ENCODE measurements around the gene RPRD1B. TPM values are rescaled to one million over a fixed set of nuclear protein-coding genes. Genes with fewer than 3 reads are reported as not detected.

Gene RPRD1B
- polyA plus RNA-seq, 2 donors, result 4.9 to 10.2 TPM

- Histone ChIP-seq H3K27me3 (ENCODE audit: control insufficient read depth in 1 of 2, insufficient read depth in 2 of 2, low read length in 2 of 2) (no peaks in the 10 kb centered on the region), H3K36me3 (ENCODE audit: control insufficient read depth in 2 of 2, insufficient read depth in 2 of 2, low read length in 1 of 2) (peaks cover 0 to 10% of the 10 kb centered on the region in 2 donors), H3K4me3 (ENCODE audit: low read depth in 1 of 2, low read length in 2 of 2) (no peak overlapping the region), H3K27ac (ENCODE audit: low read depth in 2 of 2, low read length in 1 of 2) (no peak overlapping the region), H3K9me3 (ENCODE audit: control insufficient read depth in 2 of 2, insufficient read depth in 1 of 2, low read depth in 1 of 2, low read length in 1 of 2) (no peaks in the 10 kb centered on the region), H3K4me1 (ENCODE audit: control insufficient read depth in 2 of 2, insufficient read depth in 2 of 2, low read length in 1 of 2) (no peaks in the 10 kb centered on the region)
- WGBS, 2 donors, result 81 to 83% methylated on average over 2 of the region's 2 CpGs
Observed at GRCh38 chr20:38054647-38055046, 21.1 kb downstream of the RPRD1B start.

- Histone ChIP-seq H3K27ac (ENCODE audit: low read depth in 2 of 2, low read length in 1 of 2) (no peak overlapping the region), H3K9me3 (ENCODE audit: control insufficient read depth in 2 of 2, insufficient read depth in 1 of 2, low read depth in 1 of 2, low read length in 1 of 2) (no peaks in the 10 kb centered on the region), H3K4me3 (ENCODE audit: low read depth in 1 of 2, low read length in 2 of 2) (no peak overlapping the region), H3K36me3 (ENCODE audit: control insufficient read depth in 2 of 2, insufficient read depth in 2 of 2, low read length in 1 of 2) (peaks cover 5 to 6% of the 10 kb centered on the region in 2 donors), H3K4me1 (ENCODE audit: control insufficient read depth in 2 of 2, insufficient read depth in 2 of 2, low read length in 1 of 2) (no peaks in the 10 kb centered on the region), H3K27me3 (ENCODE audit: control insufficient read depth in 1 of 2, insufficient read depth in 2 of 2, low read length in 2 of 2) (no peaks in the 10 kb centered on the region)
- WGBS, 2 donors, result 65 to 75% methylated on average over 4 of the region's 4 CpGs
Observed at GRCh38 chr20:38055294-38055693, 21.7 kb downstream of the RPRD1B start.

DNA sequence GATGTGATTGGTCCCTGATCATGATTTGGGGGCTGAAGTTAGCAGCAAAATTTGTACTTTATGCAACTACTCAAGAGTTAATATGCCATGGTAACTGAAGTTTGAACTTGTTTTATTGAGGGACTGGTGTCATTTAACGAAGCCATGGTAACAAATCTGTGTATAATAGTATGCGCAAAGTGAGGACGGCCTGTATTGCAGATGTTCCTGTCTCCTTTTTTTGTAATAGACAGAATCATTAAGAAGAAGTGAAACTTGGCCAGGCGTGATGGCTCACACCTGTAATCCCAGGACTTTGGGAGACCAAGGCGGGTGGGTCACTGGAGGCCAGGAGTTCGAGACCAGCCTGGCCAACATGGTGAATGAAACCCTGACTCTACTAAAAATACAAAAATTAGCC is 22.3 kb downstream of the RPRD1B start:
- Histone ChIP-seq H3K36me3 (ENCODE audit: control insufficient read depth in 2 of 2, insufficient read depth in 2 of 2, low read length in 1 of 2) (peaks cover 5 to 9% of the 10 kb centered on the region in 2 donors), H3K27ac (ENCODE audit: low read depth in 2 of 2, low read length in 1 of 2) (no peak overlapping the region)
- WGBS, 2 donors, result 83 to 86% methylated on average over 6 of the region's 6 CpGs

GRCh38 chr20:38057351-38057972 is 23.9 kb downstream of the RPRD1B start:
- H3K27ac ChIP-seq (ENCODE audit: low read depth in 2 of 2, low read length in 1 of 2), result peak overlapping the region in 1 of 2 donors; percentile 21
- H3K4me3 ChIP-seq (ENCODE audit: low read depth in 1 of 2, low read length in 2 of 2), result no peak overlapping the region
- WGBS, 2 donors, result 21 to 25% methylated on average over 7 of the region's 7 CpGs
- peaks cover 8 to 15% of the 10 kb centered on the region in 2 donors for H3K36me3 ChIP-seq (ENCODE audit: control insufficient read depth in 2 of 2, insufficient read depth in 2 of 2, low read length in 1 of 2)
- no peaks in the 10 kb centered on the region for H3K27me3 ChIP-seq (ENCODE audit: control insufficient read depth in 1 of 2, insufficient read depth in 2 of 2, low read length in 2 of 2)
- H3K4me1 ChIP-seq (ENCODE audit: control insufficient read depth in 2 of 2, insufficient read depth in 2 of 2, low read length in 1 of 2), result no peaks in the 10 kb centered on the region
- no peaks in the 10 kb centered on the region for H3K9me3 ChIP-seq (ENCODE audit: control insufficient read depth in 2 of 2, insufficient read depth in 1 of 2, low read depth in 1 of 2, low read length in 1 of 2)

More for the DNA sequence above, 22.3 kb downstream of the RPRD1B start:
- Histone ChIP-seq H3K4me3 (ENCODE audit: low read depth in 1 of 2, low read length in 2 of 2) (no peak overlapping the region), H3K9me3 (ENCODE audit: control insufficient read depth in 2 of 2, insufficient read depth in 1 of 2, low read depth in 1 of 2, low read length in 1 of 2) (no peaks in the 10 kb centered on the region), H3K4me1 (ENCODE audit: control insufficient read depth in 2 of 2, insufficient read depth in 2 of 2, low read length in 1 of 2) (no peaks in the 10 kb centered on the region), H3K27me3 (ENCODE audit: control insufficient read depth in 1 of 2, insufficient read depth in 2 of 2, low read length in 2 of 2) (no peaks in the 10 kb centered on the region)

DNA sequence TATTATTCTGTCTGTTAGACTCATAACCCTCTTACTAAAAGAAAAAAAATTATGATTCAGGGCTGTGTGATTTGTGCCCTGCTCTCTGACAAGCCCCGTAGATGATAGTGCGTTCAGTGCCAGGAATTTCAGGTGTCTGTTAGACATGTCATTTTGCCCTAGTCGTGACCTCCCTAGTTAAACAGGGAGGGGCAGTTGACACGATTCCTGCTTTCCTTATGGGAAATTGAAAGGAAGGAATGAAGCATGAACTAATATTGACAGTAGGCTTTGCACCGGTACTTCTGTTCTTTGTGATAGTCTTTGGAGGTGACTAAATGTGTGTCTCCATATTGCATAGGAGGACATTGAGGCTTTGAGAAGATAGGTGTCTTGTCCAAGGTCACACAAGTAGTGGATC is 26.3 kb downstream of the RPRD1B start:
- Histone ChIP-seq H3K4me1 (ENCODE audit: control insufficient read depth in 2 of 2, insufficient read depth in 2 of 2, low read length in 1 of 2) (no peaks in the 10 kb centered on the region), H3K27ac (ENCODE audit: low read depth in 2 of 2, low read length in 1 of 2) (no peak overlapping the region), H3K27me3 (ENCODE audit: control insufficient read depth in 1 of 2, insufficient read depth in 2 of 2, low read length in 2 of 2) (no peaks in the 10 kb centered on the region), H3K36me3 (ENCODE audit: control insufficient read depth in 2 of 2, insufficient read depth in 2 of 2, low read length in 1 of 2) (peaks cover 10 to 19% of the 10 kb centered on the region in 2 donors), H3K9me3 (ENCODE audit: control insufficient read depth in 2 of 2, insufficient read depth in 1 of 2, low read depth in 1 of 2, low read length in 1 of 2) (no peaks in the 10 kb centered on the region), H3K4me3 (ENCODE audit: low read depth in 1 of 2, low read length in 2 of 2) (no peak overlapping the region)
- WGBS, 2 donors, result 53 to 65% methylated on average over 5 of the region's 5 CpGs

GRCh38 chr20:38060536-38060935 is 27.0 kb downstream of the RPRD1B start:
- H3K27ac ChIP-seq (ENCODE audit: low read depth in 2 of 2, low read length in 1 of 2), result no peak overlapping the region
- H3K27me3 ChIP-seq (ENCODE audit: control insufficient read depth in 1 of 2, insufficient read depth in 2 of 2, low read length in 2 of 2), result no peaks in the 10 kb centered on the region
- H3K4me1 ChIP-seq (ENCODE audit: control insufficient read depth in 2 of 2, insufficient read depth in 2 of 2, low read length in 1 of 2), result no peaks in the 10 kb centered on the region
- WGBS, 2 donors, result 81 to 89% methylated on average over 5 of the region's 5 CpGs
- no peak overlapping the region for H3K4me3 ChIP-seq (ENCODE audit: low read depth in 1 of 2, low read length in 2 of 2)
- H3K9me3 ChIP-seq (ENCODE audit: control insufficient read depth in 2 of 2, insufficient read depth in 1 of 2, low read depth in 1 of 2, low read length in 1 of 2), result no peaks in the 10 kb centered on the region
- H3K36me3 ChIP-seq (ENCODE audit: control insufficient read depth in 2 of 2, insufficient read depth in 2 of 2, low read length in 1 of 2), result peaks cover 10 to 19% of the 10 kb centered on the region in 2 donors

- Histone ChIP-seq H3K27ac (ENCODE audit: low read depth in 2 of 2, low read length in 1 of 2) (no peak overlapping the region), H3K4me3 (ENCODE audit: low read depth in 1 of 2, low read length in 2 of 2) (no peak overlapping the region), H3K9me3 (ENCODE audit: control insufficient read depth in 2 of 2, insufficient read depth in 1 of 2, low read depth in 1 of 2, low read length in 1 of 2) (no peaks in the 10 kb centered on the region), H3K27me3 (ENCODE audit: control insufficient read depth in 1 of 2, insufficient read depth in 2 of 2, low read length in 2 of 2) (no peaks in the 10 kb centered on the region), H3K4me1 (ENCODE audit: control insufficient read depth in 2 of 2, insufficient read depth in 2 of 2, low read length in 1 of 2) (no peaks in the 10 kb centered on the region), H3K36me3 (ENCODE audit: control insufficient read depth in 2 of 2, insufficient read depth in 2 of 2, low read length in 1 of 2) (peaks cover 12 to 20% of the 10 kb centered on the region in 2 donors)
- WGBS, 2 donors, result 61 to 62% methylated on average over 4 of the region's 4 CpGs
Observed at GRCh38 chr20:38061109-38061508, 27.6 kb downstream of the RPRD1B start.

- Histone ChIP-seq H3K4me3 (ENCODE audit: low read depth in 1 of 2, low read length in 2 of 2) (no peak overlapping the region), H3K36me3 (ENCODE audit: control insufficient read depth in 2 of 2, insufficient read depth in 2 of 2, low read length in 1 of 2) (peaks cover 18 to 30% of the 10 kb centered on the region in 2 donors), H3K27ac (ENCODE audit: low read depth in 2 of 2, low read length in 1 of 2) (no peak overlapping the region), H3K9me3 (ENCODE audit: control insufficient read depth in 2 of 2, insufficient read depth in 1 of 2, low read depth in 1 of 2, low read length in 1 of 2) (no peaks in the 10 kb centered on the region), H3K27me3 (ENCODE audit: control insufficient read depth in 1 of 2, insufficient read depth in 2 of 2, low read length in 2 of 2) (no peaks in the 10 kb centered on the region), H3K4me1 (ENCODE audit: control insufficient read depth in 2 of 2, insufficient read depth in 2 of 2, low read length in 1 of 2) (no peaks in the 10 kb centered on the region)
- 85 to 87% methylated on average over 5 of the region's 5 CpGs for WGBS, 2 donors
Observed at GRCh38 chr20:38062890-38063289, 29.3 kb downstream of the RPRD1B start.

GRCh38 chr20:38063911-38064530 is 30.5 kb downstream of the RPRD1B start:
- no peak overlapping the region for H3K27ac ChIP-seq (ENCODE audit: low read depth in 2 of 2, low read length in 1 of 2)
- H3K27me3 ChIP-seq (ENCODE audit: control insufficient read depth in 1 of 2, insufficient read depth in 2 of 2, low read length in 2 of 2), result no peaks in the 10 kb centered on the region
- H3K9me3 ChIP-seq (ENCODE audit: control insufficient read depth in 2 of 2, insufficient read depth in 1 of 2, low read depth in 1 of 2, low read length in 1 of 2), result no peaks in the 10 kb centered on the region
- H3K4me1 ChIP-seq (ENCODE audit: control insufficient read depth in 2 of 2, insufficient read depth in 2 of 2, low read length in 1 of 2), result no peaks in the 10 kb centered on the region
- WGBS, 2 donors, result 82 to 88% methylated on average over 7 of the region's 7 CpGs
- no peak overlapping the region for H3K4me3 ChIP-seq (ENCODE audit: low read depth in 1 of 2, low read length in 2 of 2)
- peaks cover 18 to 31% of the 10 kb centered on the region in 2 donors for H3K36me3 ChIP-seq (ENCODE audit: control insufficient read depth in 2 of 2, insufficient read depth in 2 of 2, low read length in 1 of 2)

Data from esophagus (tissue), 2 donors.